K562 (cell line): ENCODE measurements around the gene MAN2A1. TPM values are rescaled to one million over a fixed set of nuclear protein-coding genes. Genes with fewer than 3 reads are reported as not detected.
A peak's percentile ranks its signal among the peaks of the same experiment; 100 is the strongest.

Source experiments
- ATAC-seq: fragments of 200-7000 bp; cut with Tn5 transposase; 3 replicates; pipeline ENCODE4 v1.9.1; 2020; ENCODE audit warnings: moderate library complexity
- BruUV-seq: library from RNA; stranded (reverse); fragments of 400-500 nt; replicated peaks from 2 replicates; lab custom pipeline; 2021; lab: Mats Ljungman, UMichigan
- CTCF ChIA-PET: fragments of 300-600 bp; formaldehyde crosslinking; extraction: SDS; loops from one replicate; lab custom pipeline; 2021; ENCODE audit warnings: low intra/inter-chr PET ratio; lab: Yijun Ruan, JAX
- POLR2A ChIA-PET: fragments of 300-600, 350-650 bp; sonication (Branson Sonifier 250); formaldehyde crosslinking; extraction: SDS; loops from one replicate; lab custom pipeline; 2021; ENCODE audit warnings: antibody characterized with exemption, inconsistent platforms; lab: Yijun Ruan, JAX
- DNase-seq, 4 experiments: peaks; one replicate each; pipeline versions ENCODE4 v3.0.0 to v3.0.0-alpha.2; 2011 to 2018; ENCODE audit warnings: low spot score in 3 of 4, mixed read lengths in 3 of 4; ENCODE audit errors: extremely low read depth in 1 of 4
- FAIRE-seq: peaks from 2 replicates; lab custom pipeline; 2011; peaks lifted over from hg19 to GRCh38; lab: Jason Lieb, UNC
- H2AFZ ChIP-seq: 2 replicates; pipeline ENCODE4 v1.6.0; 2011; ENCODE audit warnings: low read depth, low read length, control low read depth, inconsistent platforms
- H3K27ac ChIP-seq: fragments of 200-600 bp; 3 replicates; pipeline ENCODE4 v1.8.0; 2011; ENCODE audit warnings: low read depth, mild to moderate bottlenecking, control low read depth, inconsistent platforms, low read length, moderate library complexity, mixed read lengths; ENCODE audit errors: extremely low read depth
- H3K27me3 ChIP-seq, 2 experiments: fragments of 300-600 bp in 1 of 2; 2 replicates in 1 of 2; 3 replicates in 1 of 2; pipeline versions ENCODE4 v1.6.0 to v1.8.0; 2011; ENCODE audit warnings: inconsistent platforms in 2 of 2, low read length in 2 of 2, mild to moderate bottlenecking in 1 of 2, mixed read lengths in 1 of 2, moderate library complexity in 1 of 2; ENCODE audit not compliant: control insufficient read depth in 2 of 2, insufficient read depth in 2 of 2
- H3K36me3 ChIP-seq: fragments of 300-600 bp; 3 replicates; pipeline ENCODE4 v1.8.0; 2011; ENCODE audit warnings: mild to moderate bottlenecking, low read length, inconsistent platforms; ENCODE audit not compliant: control insufficient read depth, insufficient read depth
- H3K4me1 ChIP-seq, 2 experiments: fragments of 200-600 bp in 1 of 2; replicated peaks in 1 of 2; 2 replicates in 1 of 2; 3 replicates in 1 of 2; pipeline versions ENCODE4 v1.5.1 to v1.8.0; 2011; ENCODE audit warnings: inconsistent platforms in 2 of 2, low read length in 2 of 2, mild to moderate bottlenecking in 1 of 2, mixed read lengths in 1 of 2, moderate library complexity in 1 of 2; ENCODE audit not compliant: control insufficient read depth in 2 of 2, insufficient read depth in 2 of 2
- H3K4me2 ChIP-seq: 2 replicates; pipeline ENCODE4 v1.6.1; 2011; ENCODE audit warnings: low read length, control low read depth, inconsistent platforms, mixed read lengths; ENCODE audit not compliant: insufficient read depth
- H3K4me3 ChIP-seq: fragments of 200-600 bp; sonication (generic), shearing (Covaris generic); 2 replicates; pipeline ENCODE4 v1.5.1; 2016; ENCODE audit warnings: control low read depth, inconsistent platforms
- H3K79me2 ChIP-seq: fragments of 200-600 bp; 3 replicates; pipeline ENCODE4 v1.8.0; 2011; ENCODE audit warnings: low read length, inconsistent platforms; ENCODE audit not compliant: control insufficient read depth, insufficient read depth
- H3K9ac ChIP-seq, 2 experiments: 2 replicates each; pipeline versions ENCODE4 v1.6.0 to v1.6.1; 2011; ENCODE audit warnings: low read depth in 2 of 2, low read length in 2 of 2, control low read depth in 1 of 2, inconsistent platforms in 1 of 2, mild to moderate bottlenecking in 1 of 2, mixed read lengths in 1 of 2; ENCODE audit not compliant: insufficient read depth in 1 of 2
- H3K9me1 ChIP-seq: one replicate; pipeline ENCODE4 v1.6.0; 2011; ENCODE audit warnings: inconsistent platforms, mild to moderate bottlenecking, low read length, moderate library complexity; ENCODE audit not compliant: control insufficient read depth, insufficient read depth
- H3K9me3 ChIP-seq: replicated peaks from 2 replicates; pipeline ENCODE4 v1.5.1; 2011; ENCODE audit warnings: low read depth, low read length, inconsistent platforms; ENCODE audit not compliant: control insufficient read depth, insufficient read depth
- H4K20me1 ChIP-seq: replicated peaks from 2 replicates; pipeline ENCODE4 v1.6.1; 2011; ENCODE audit warnings: low read length, inconsistent platforms, mixed read lengths; ENCODE audit not compliant: control insufficient read depth, insufficient read depth
- GABPA ChIP-seq: fragments of 200-800 bp; sonication (Bioruptor generic); conservative IDR thresholded peaks from 2 replicates; pipeline ENCODE4 v1.6.1; 2016; ENCODE audit warnings: low read depth, missing genetic modification characterization, missing compliant biosample characterization
- L3MBTL2 ChIP-seq: fragments of 450-650 bp; IDR thresholded peaks from 2 replicates; pipeline ENCODE4 v1.6.1; 2016; ENCODE audit warnings: mild to moderate bottlenecking, moderate library complexity
- NFXL1 ChIP-seq: fragments of 450-650 bp; formaldehyde crosslinking; IDR thresholded peaks from 2 replicates; pipeline ENCODE4 v1.4.0; 2021; ENCODE audit warnings: mild to moderate bottlenecking
- TRIM28 ChIP-seq: fragments of 450-650 bp; IDR thresholded peaks from 2 replicates; pipeline ENCODE4 v1.6.1; 2017
- WGBS: fragments of 100-300 bp; shearing (Covaris generic); methylation state at CpG from one replicate; pipeline ENCODE4 v1.1.6; 2016; ENCODE audit warnings: low coverage, mixed read lengths; ENCODE audit not compliant: insufficient coverage; ENCODE audit errors: missing lambda C conversion rate; 5-methylcytosine and 5-hydroxymethylcytosine counted together
- in situ Hi-C: fragments of 300-500 bp; cut with MboI; formaldehyde crosslinking; loops from 4 replicates; pipeline ENCODE4 v1.15.0; 2018; ENCODE audit warnings: inconsistent platforms, mixed read lengths
- intact Hi-C: fragments of 100-400 bp; cut with micrococcal nuclease; formaldehyde crosslinking; loops from 2 replicates; pipeline ENCODE4 v1.14.2; 2022
- polyA plus RNA-seq, 8 experiments: library from polyadenylated mRNA; depleted of rRNA in 4 of 8; stranded (reverse) in 5 of 8; unstranded in 3 of 8; fragments of >200 nt; fragmentation: Nextera tagmentation in 2 of 8; fragmentation: Illumina TruSeq in 1 of 8; extraction: Ambion mirVana in 2 of 8; extraction: Trizol in 1 of 8; gene quantifications; 2 replicates each; pipeline versions ENCODE4 v1.2.1 to v1.2.3, GENCODE V29; 2011 to 2014; ENCODE audit warnings: inconsistent platforms in 1 of 8, missing spikeins in 1 of 8
- total RNA-seq, 7 experiments: library from RNA; depleted of rRNA in 6 of 7; stranded (reverse); fragments of >200 nt in 6 of 7; fragmentation: Illumina TruSeq in 2 of 7; extraction: Trizol in 2 of 7; gene quantifications; 2 replicates each; pipeline versions ENCODE4 v1.2.1 to v1.2.3, GENCODE V29; 2011 to 2021; ENCODE audit warnings: low replicate concordance in 1 of 7
- TF ChIP-seq, protein P1 (sequence below): fragments of 250-450 bp; sonication (Bioruptor Pico); IDR thresholded peaks from 2 replicates; pipeline ENCODE4 v1.4.0; 2020; ENCODE audit warnings: mild to moderate bottlenecking, moderate library complexity
- TF ChIP-seq, protein P2 (sequence below): fragments of 450-650 bp; formaldehyde crosslinking; IDR thresholded peaks from 2 replicates; pipeline ENCODE4 v1.4.0; 2020; ENCODE audit warnings: mild to moderate bottlenecking, moderate library complexity
- TF ChIP-seq, protein P3 (sequence below): fragments of 200-400 bp; formaldehyde crosslinking; IDR thresholded peaks from 2 replicates; pipeline ENCODE4 v1.6.1; 2017; ENCODE audit warnings: mild to moderate bottlenecking, low read depth, low read length, moderate library complexity

Gene MAN2A1
- total and polyA plus RNA-seq, 9 of the 15 experiments (the other 6 are each of a cell fraction or from before 2014, with no cell fraction given) = 5.2 to 32.0 (median 19.8) TPM

DNA sequence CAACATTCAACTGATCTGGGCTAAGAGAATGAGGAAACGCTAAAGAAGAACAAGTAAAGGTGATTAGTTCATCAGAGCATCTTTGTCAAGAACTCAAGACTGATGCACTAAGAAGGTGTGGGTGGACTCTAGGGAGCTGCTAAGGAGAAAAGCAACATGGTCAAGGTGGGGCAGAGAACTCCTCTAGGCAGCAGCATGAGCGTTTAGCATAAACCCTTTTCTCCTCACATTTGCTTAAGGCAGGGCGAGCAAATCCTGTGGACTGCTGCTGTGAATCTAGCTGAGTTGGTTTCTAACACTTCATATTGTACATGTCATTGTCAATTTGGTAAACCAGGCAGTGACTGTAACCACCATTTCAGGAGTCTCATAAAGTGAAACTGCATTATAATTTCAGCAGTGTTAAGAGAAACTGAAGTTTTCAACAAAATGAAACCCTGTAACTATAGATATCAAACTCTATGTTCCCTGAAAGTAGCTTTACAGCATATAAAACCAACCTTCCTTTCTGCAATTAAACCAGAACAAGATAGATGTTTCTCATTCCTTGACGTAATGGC lies 45.9 kb upstream of the MAN2A1 start (continued):
- TF ChIP-seq TRIM28 (no peak), L3MBTL2 (no peak), NFXL1 (CRISPR knock-in tag) (no peak)
- TF ChIP-seq, protein P1, sequence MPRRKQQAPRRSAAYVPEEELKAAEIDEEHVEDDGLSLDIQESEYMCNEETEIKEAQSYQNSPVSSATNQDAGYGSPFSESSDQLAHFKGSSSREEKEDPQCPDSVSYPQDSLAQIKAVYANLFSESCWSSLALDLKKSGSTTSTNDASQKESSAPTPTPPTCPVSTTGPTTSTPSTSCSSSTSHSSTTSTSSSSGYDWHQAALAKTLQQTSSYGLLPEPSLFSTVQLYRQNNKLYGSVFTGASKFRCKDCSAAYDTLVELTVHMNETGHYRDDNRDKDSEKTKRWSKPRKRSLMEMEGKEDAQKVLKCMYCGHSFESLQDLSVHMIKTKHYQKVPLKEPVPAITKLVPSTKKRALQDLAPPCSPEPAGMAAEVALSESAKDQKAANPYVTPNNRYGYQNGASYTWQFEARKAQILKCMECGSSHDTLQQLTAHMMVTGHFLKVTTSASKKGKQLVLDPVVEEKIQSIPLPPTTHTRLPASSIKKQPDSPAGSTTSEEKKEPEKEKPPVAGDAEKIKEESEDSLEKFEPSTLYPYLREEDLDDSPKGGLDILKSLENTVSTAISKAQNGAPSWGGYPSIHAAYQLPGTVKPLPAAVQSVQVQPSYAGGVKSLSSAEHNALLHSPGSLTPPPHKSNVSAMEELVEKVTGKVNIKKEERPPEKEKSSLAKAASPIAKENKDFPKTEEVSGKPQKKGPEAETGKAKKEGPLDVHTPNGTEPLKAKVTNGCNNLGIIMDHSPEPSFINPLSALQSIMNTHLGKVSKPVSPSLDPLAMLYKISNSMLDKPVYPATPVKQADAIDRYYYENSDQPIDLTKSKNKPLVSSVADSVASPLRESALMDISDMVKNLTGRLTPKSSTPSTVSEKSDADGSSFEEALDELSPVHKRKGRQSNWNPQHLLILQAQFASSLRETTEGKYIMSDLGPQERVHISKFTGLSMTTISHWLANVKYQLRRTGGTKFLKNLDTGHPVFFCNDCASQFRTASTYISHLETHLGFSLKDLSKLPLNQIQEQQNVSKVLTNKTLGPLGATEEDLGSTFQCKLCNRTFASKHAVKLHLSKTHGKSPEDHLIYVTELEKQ (CRISPR knock-in tag) = no peak
- TF ChIP-seq, protein P2, sequence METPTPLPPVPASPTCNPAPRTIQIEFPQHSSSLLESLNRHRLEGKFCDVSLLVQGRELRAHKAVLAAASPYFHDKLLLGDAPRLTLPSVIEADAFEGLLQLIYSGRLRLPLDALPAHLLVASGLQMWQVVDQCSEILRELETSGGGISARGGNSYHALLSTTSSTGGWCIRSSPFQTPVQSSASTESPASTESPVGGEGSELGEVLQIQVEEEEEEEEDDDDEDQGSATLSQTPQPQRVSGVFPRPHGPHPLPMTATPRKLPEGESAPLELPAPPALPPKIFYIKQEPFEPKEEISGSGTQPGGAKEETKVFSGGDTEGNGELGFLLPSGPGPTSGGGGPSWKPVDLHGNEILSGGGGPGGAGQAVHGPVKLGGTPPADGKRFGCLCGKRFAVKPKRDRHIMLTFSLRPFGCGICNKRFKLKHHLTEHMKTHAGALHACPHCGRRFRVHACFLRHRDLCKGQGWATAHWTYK (CRISPR knock-in tag) = no peak

DNA sequence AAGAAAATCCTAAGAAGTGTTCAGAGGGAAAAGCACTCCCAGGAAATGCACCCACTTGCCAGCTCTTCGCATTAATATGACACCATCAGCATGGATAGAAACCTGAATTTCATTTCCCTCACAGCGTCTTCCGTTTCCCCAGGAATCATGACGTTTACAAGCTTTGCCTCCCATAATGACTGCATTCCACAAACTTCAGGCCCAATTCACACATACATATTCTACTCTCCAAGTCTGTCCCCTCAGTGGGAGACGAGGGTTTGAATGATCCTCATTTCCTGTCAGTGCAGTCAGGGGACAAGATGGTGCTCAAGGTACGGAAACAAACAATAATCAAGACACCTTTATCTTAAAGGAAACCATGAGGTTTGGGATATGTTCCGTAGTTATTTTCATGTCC lies 44.9 kb upstream of the MAN2A1 start:
- Histone ChIP-seq H3K4me1 (no peaks in the 10 kb centered on the region; a peak in 2 of 5 replicates), H3K27me3 (no peaks in the 10 kb centered on the region), H4K20me1 (no peaks in the 10 kb centered on the region), H3K4me2 (no peak overlapping the region), H3K9me3 (no peaks in the 10 kb centered on the region), H3K36me3 (no peaks in the 10 kb centered on the region), H2AFZ (peak overlapping the region; percentile 72), H3K27ac (no peak overlapping the region), H3K4me3 (no peak overlapping the region), H3K9me1 (no peaks in the 10 kb centered on the region), H3K79me2 (no peaks in the 10 kb centered on the region), H3K9ac (no peak overlapping the region)
- in situ Hi-C loops (no loop called here), intact Hi-C loops (no loop called here)
- BruUV-seq = no TSS peak
- WGBS = 40% methylated on average over 7 of the region's 7 CpGs
- TF ChIP-seq, protein P3, sequence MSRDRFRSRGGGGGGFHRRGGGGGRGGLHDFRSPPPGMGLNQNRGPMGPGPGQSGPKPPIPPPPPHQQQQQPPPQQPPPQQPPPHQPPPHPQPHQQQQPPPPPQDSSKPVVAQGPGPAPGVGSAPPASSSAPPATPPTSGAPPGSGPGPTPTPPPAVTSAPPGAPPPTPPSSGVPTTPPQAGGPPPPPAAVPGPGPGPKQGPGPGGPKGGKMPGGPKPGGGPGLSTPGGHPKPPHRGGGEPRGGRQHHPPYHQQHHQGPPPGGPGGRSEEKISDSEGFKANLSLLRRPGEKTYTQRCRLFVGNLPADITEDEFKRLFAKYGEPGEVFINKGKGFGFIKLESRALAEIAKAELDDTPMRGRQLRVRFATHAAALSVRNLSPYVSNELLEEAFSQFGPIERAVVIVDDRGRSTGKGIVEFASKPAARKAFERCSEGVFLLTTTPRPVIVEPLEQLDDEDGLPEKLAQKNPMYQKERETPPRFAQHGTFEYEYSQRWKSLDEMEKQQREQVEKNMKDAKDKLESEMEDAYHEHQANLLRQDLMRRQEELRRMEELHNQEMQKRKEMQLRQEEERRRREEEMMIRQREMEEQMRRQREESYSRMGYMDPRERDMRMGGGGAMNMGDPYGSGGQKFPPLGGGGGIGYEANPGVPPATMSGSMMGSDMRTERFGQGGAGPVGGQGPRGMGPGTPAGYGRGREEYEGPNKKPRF = no peak
- TF ChIP-seq GABPA (tag) = 0 out of 2 replicates have a peak, but pooled peaks have one; percentile 15
- no peak for DNase-seq
- no peak for ATAC-seq
- POLR2A ChIA-PET = interaction anchor here (1.0 kb wide), 1 partner anchor 16 kb away, joined by 4 read pairs; no protein-coding TSS in a partner anchor
- CTCF ChIA-PET = no interaction called here
- no peak for FAIRE-seq
